CD4-positive, alpha-beta T cell treated with Interleukin-15 for 1 hour (primary cell): ENCODE results near the gene METTL24.
"Not testable (repeated sequence)": the region's sequence is repeated elsewhere in the genome, so short reads cannot be mapped to it uniquely, and the experiment has no call there.

Experiments used
- DNase-seq: peaks from one replicate; pipeline ENCODE4 v3.0.0-alpha.2; 2020

The METTL24 gene

DNA sequence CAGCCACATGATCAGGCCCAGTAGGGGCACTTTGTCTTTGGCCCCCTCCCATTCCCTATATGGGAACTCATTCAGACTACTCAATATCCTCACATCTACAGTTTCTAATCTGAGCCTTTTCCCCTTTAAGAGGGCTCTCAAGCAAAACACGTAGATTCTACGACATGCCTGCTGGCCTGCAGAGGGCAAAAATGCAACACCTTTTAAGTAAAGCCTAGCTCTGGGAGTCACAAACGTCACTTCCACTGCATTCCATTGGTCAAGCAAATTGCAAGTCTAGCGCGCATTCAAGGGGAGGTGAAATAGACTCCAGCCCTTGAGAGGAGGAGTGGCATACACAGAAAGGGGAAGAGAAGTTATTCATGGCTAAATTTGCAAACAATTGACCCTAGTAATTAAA lies 107.3 kb downstream of the METTL24 start:
- DNase-seq = no peak

DNA sequence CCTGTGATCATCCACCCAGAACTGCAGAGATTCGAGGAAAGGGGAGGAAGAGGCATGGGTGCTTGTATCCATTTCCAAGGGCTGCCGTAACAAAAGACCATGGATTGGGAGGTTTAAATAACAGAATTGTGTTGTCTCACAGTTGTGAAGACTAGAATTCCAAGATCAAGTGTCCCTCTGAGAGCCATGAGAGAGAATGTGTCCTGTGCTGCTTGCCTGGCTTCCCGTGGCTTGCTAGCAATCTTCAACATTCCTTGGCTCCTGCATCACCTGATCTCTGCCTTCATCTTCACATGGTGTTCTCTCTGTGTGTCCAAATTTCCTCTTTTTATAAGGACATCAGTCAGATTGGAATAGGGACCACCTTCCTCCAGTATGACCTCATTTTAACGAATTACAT lies 108.1 kb downstream of the METTL24 start:
- DNase-seq = no peak

DNA sequence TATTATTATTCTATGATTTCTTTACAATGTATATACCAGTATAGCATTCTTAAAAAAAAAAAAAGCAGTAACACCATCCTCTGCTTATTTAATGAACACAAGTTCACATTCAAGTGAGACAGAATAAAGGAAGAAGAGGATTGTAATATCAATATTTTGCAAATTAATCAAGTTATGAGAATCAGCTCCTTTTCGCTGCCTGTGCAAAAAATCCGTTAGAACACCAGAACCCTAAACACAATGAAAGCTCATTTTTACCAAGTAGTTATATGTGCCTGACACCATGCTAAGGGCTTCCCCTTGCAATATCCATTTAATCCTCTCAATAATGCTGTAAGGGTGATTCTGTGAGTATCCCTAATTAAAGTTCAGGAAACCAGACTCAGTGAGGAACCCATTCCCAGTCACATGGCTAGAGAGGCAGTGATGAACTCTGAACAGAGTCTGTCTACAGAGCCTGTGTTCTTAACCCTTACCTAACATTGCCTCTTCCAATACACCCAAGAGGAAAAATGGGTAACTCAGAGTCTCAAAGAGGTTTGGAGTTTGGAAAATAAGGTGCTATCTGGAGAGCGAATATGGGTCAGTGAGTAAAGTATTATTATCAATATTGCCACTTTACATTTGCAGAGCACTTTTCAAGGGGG lies 111.1 kb downstream of the METTL24 start:
- no peak for DNase-seq

DNA sequence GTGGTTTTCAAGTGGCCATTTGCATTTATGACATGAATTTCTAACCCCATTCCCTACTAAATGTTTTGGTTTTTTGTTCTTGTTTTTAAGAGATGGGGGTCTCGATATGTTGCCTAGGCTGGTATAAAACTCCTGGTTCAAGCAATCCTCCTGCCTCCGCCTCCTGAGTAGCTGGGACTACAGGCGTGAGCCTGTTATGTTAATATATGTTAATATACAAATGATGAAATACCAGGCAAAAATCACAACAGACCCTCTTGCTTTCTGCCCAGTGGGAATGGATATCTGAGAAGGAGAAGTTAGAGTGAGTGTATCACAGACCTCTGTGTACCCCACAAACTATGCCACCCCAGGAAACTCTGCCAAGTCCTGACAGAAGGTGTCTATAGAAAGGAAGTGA lies 111.8 kb downstream of the METTL24 start:
- no peak for DNase-seq

DNA sequence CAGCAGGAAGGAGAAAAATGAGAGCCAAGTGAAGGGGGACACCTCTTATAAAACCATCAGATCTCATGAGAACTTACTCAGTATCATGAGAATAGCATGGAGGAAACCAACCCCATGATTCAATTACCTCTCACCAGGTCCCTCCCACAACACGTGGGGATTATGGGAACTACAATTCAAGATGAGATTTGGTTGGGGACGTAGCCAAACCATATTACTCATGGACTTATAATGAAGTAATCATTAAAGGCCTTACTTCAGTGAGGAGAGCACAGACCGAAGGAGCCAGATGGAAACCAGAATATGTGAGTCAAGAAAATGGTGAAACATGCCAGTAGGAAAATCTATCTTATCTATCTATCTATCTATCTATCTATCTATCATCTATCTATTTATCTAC lies 113.5 kb downstream of the METTL24 start:
- not testable (repeated sequence) for DNase-seq

DNA sequence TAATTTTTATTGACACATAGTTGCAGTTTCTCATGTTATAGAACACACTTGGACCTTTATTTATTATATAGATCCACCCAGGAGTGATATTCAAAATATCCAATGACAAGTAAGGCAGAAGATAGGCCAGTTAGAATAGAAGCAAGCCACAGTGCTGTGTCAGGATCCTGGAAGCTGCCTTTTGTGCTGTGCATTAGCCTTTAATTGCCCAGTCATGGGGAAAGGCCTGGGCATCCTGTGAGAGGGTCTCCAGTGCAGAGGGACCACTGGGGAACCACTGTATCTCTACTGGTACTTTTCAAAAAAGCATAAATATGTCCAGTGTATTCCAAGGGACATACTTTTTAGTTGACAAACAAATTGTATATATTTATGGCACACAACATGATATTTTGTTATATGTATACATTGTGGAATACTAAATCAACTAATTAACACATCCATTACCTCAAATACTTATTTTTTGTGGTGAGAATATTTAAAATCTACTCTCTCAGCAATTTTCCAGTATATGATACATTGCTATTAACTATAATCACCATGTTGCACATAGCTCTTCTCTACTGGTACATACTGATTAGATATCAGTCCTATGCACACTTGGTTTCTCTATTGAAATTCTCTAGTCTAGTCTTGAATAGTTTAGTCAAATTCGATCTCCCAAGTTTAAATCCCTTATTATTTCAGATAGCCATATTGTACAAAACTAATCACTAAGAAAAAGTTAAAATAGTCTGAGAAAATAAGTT lies 118.4 kb downstream of the METTL24 start:
- no peak for DNase-seq

DNA sequence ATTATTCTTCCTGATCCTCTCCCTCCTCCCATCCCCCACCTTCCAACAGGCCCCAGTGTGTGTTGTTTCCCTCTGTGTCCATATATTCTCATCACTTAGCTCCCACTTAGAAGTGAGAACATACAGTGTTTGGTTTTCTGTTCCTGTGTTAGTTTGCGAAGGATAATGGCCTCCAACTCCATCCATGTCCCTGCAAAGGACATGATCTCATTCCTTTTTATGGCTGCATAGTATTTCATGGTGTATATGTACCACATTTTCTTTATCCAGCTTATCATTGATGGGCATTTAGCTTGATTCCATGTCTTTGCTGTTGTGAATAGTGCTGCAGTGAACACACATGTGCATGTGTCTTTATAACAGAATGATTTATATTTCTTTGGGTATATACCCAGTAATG lies 122.1 kb downstream of the METTL24 start:
- not testable (repeated sequence) for DNase-seq

DNA sequence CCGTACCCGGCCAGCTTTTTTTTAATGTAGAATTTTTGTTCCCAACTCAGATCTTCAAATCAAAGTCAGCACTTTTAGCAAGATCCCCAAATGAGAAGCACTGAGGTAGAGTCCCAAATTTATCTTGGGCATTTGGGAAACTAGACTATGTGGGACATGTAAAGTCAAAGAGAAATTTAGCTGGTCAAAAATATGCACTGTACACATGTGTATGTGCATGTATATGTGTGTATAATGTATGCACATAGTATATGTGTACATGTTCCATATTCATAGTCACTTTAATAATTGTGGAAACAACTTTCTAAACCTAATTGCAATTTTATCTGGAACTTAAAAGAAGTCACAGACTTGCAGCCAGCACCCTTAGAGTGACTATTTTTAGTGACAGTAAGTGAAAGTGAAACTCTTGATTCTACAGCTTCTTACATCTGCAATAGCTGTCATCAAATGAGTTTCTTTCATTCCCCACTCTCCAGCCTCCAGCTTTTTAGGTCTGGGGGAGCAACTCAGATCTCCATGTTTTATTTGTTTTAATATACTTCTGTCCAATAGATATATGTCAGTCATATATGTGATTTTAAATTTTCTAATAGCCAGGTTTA lies 124.3 kb downstream of the METTL24 start:
- no peak for DNase-seq

DNA sequence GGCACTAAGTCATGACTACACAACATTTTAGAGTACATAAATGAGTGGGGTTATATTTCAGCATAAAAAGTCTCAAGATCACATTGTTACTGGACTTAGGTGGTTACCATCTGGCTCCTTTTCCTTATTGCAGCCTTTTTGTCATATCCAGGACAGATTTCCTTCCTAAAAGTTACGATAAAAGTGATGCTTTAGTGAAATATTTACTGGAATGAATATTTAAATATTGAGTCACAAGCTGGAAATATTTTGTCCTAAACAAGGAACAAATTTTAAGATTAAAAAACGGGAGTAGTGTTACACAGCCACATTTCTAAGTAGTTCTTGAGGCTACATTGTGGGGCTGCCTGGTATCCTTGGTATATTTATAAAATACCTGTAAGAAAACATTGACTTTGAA lies 125.7 kb downstream of the METTL24 start:
- DNase-seq = no peak

DNA sequence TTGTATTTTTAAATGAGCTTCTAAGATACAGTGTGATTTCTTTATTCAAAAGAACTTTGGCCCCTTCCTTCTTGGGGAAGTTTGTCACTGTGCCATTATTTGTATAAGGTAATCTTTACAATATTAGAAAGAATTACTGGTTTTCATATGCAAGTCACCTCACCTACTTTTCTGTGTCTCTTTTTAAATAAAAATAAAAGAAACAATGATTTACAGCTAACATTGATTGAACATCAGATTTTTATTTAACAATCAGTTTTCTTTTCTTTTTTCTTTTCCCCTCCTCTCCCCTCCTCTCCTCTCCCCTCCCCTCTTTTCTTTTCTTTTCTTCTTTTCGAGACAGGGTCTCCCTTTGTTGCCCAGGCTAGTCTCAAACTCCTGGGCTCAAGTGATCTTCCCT lies 131.9 kb downstream of the METTL24 start:
- no peak for DNase-seq

DNA sequence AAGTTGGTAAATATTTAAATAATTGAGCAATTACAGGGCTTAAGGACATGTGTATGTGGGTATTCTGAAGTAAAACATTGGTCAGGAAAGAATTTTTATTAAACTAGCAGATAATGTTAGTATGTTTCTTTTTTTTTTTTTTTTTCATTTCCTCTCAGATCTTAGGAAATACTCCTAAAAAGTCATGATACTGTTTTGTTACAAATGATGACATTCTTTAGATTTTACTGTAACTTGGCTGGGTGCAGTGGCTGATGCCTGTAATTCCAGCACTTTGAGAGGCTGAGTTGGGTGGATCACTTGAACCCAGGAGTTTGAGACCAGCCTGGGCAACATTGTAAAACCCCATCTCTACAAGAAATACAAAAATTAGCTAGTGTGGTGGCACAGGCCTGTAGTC lies 136.4 kb downstream of the METTL24 start:
- DNase-seq = no peak

DNA sequence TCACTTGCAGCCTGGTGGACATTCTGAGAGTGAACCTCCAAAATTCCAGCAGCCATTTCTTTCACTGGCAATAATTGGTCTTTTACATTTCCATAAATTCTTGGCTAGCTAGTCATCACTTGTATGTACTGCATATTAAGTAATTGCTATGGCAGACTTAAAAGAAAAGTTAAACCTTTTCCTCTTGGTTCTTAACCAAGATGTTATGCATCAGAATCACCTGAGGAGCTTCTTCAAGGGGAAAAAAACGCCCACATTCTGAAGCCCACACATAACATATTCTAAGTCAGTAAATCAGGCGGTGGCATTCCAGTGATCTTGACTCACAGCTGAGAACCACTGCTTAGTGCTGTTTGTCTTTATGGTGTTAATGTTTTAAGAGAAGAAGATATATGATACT lies 140.9 kb downstream of the METTL24 start:
- no peak for DNase-seq

DNA sequence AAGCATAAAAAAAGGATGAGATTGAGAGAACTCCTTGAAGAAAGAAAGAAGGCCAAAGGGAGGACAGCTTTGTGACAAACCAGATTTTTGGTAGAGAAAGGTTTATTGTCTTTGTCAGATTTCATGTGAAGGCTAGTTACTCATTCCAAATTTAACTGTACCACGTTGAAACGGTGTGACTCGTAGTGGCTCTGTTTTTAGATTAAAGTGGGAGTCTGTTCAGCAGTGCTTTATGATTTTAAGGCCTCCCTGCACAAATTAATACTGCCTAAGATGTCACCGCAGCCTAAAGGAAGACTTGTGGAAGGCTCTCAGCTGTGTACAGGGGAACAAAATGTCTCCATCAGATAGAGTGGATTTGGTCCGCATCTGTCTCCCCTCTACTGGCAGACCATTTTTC lies 142.0 kb downstream of the METTL24 start:
- DNase-seq = no peak

DNA sequence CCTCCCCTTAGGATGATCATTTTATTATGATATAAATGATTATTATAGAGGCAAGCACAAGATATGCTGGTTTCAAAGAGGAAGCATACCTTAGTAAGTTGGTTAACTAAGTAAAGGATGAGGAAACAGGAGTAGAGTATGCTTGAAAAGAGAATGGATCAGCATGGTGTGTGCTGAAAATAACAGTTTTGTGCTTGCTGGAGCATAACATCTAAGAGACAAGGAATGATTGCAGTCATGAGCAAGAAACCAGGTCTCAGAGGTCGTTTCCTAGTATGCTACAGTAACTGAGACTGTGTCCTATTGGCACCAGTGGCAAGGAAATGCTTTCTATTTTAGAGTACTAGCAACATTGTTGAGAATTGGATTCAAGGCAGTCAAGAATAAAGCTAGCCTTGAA lies 143.8 kb downstream of the METTL24 start:
- DNase-seq = no peak

DNA sequence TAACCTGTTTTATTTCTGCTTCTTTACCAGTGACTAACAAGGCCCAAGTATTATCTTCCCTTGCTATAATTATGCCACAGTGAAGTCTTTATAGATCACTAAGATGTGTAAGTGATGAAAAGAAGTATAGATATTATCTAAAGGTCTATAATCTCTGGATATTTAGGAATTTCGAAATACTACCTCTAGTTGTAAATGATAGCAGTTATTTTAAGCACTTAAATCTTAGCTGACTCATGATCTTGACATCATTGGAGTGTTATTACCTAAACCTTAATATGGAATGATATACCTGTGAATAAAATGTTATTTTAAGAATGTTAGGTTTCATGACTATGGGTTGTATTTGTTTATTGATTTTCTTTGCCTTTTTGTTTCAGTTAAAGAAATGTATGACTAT lies 146.4 kb downstream of the METTL24 start:
- DNase-seq = no peak

DNA sequence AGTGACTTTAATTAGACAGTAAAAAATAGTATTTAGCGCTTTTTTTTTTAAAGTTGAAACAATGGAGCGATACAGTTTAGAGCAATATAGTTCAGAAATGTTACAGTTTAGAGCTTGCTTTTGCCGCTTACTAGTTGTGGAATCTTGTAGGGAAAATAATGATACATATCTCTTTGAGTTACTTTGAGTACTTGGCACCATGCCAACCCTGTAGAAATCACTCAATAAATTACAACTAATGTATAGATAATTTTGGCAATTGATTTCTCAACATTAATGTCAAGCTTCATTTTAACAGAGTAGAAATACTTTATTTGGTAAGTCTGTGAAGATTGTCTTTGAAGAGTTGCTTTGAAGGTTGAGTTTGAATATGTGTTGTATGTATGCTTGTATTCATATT lies 150.5 kb downstream of the METTL24 start:
- no peak for DNase-seq

DNA sequence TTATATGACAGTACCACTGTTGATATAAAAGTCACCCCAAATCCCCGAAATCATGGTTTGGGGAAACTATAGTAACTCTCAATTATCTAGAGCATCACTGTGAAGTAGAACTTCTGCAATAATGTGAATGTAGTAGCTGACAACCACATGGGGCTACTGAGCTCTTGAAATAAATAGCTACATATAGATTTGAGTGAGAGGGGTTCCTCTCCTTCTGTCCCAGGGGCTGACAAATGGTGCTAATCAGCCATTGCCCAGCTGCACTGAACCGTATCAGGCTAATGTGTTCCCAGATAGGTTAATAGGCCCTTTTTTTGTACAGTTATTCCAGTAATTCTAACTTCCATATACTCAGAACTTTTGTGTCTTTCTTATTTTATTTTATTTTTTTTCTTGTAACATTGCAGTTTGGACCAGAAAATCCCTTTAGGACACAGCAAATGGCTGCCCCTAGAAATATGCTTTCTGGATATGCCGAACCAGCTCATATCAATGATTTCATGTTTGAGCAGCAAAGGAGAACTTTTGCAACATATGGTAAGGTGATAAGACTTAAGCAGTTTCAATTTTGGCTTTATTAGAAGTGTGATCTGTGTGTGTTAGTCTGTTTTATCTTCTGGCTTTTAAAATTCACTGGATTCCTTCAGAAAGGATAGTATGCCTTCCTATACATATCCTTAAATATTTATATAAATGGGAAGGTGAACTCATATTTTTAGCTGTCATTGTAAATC lies 156.8 kb downstream of the METTL24 start:
- no peak for DNase-seq

DNA sequence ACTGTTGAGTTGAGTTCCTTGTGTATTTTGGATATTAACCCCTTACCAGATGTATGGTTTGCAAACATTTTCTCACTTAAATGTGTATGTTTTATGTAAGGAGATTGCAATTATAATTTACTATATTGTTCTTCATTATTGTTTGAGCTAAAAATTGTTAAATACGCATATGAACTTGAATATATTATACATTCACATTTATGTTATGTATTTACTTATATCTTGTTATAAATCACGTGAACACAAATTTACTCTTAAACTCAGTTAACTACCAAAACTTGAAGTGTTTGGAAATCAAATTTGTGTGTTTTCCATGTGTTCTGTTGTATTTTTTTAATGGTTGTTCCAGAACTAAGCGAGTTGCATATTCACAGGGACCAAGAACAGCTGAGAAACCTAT lies 159.6 kb downstream of the METTL24 start:
- no peak for DNase-seq

DNA sequence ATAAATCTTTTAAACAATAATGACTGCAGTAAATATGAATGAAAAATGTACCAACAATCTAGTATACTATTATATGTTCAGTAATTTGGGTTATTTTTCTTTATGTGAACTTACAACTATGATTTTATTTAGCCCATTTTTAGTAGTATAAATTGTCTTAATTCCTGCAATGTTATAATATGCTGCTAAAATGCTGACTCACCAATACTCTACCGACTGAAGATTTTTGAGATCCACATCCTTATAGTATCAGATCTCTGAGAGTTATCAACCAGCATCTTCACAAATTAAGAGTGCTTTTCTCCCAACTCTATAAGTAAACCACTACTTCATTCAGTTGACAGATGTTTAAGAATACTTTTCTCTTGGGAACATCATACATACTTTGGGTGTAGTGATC lies 161.3 kb downstream of the METTL24 start:
- no peak for DNase-seq

DNA sequence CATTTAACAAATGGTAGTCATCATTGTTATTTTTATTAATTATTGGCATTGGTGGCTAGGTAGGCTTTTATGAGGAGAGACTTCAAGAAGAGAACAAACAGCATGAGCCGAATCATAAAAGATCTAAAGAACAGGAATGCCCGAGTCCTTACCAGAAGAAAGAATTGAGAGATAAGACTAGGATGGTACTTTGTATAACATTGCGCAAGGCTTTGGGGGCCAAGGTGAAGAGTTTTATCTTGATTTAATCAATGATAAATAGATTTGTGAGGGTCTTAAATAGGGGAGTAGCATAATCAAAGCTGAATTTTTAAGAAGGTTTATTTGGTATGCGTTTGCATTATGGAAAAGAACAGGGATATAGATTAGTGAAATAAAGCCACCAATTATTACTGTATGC lies 162.5 kb downstream of the METTL24 start:
- no peak for DNase-seq
